PC-3 (cell line): ENCODE data around the gene HPDL.

Source experiments
- EZH2phosphoT487 ChIP-seq: fragments of 300-600 bp; sonication (generic); IDR thresholded peaks from 2 replicates; pipeline ENCODE4 v1.6.1; 2018; ENCODE audit warnings: mild to moderate bottlenecking, antibody characterized with exemption, low read length, borderline replicate concordance
- TF ChIP-seq, protein P1 (sequence below): fragments of 300-600 bp; sonication (generic); conservative IDR thresholded peaks from 2 replicates; pipeline ENCODE4 v1.5.1; 2017; ENCODE audit warnings: antibody characterized with exemption, low read depth, mild to moderate bottlenecking, low read length

DNA sequence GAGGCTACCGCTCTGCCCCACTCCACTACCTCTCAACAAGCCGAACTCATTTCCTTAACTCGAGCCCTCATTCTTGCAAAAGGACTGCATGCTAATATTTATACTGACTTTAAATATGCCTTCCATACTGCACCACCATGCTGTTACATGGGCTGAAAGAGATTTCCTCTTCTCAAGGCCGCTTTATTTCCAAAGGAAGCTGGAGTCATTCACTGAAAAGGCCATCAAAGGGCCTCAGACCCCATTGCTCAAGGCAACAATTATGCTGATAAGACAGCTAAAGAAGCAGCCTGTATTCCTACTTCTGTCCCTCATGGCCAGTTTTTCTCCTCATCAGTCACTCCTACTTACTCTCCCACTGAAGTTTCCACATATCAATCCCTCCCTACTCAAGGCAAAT is 6.9 kb upstream of the HPDL start:
- TF ChIP-seq, protein P1, sequence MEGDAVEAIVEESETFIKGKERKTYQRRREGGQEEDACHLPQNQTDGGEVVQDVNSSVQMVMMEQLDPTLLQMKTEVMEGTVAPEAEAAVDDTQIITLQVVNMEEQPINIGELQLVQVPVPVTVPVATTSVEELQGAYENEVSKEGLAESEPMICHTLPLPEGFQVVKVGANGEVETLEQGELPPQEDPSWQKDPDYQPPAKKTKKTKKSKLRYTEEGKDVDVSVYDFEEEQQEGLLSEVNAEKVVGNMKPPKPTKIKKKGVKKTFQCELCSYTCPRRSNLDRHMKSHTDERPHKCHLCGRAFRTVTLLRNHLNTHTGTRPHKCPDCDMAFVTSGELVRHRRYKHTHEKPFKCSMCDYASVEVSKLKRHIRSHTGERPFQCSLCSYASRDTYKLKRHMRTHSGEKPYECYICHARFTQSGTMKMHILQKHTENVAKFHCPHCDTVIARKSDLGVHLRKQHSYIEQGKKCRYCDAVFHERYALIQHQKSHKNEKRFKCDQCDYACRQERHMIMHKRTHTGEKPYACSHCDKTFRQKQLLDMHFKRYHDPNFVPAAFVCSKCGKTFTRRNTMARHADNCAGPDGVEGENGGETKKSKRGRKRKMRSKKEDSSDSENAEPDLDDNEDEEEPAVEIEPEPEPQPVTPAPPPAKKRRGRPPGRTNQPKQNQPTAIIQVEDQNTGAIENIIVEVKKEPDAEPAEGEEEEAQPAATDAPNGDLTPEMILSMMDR, result no peak
- no peak for TF ChIP-seq EZH2phosphoT487
